Activated CD4-positive, alpha-beta T cell treated with anti-CD3 and anti-CD28 coated beads for 48 hours (primary cell): Measurements from ENCODE around the gene SH3TC1.
A peak's percentile ranks its signal among the peaks of the same experiment; 100 is the strongest.

Source experiments
- DNase-seq: peaks from one replicate; pipeline ENCODE4 v3.0.0-alpha.2; 2020

SH3TC1 gene

GRCh38 chr4:8267077-8267476, 68.0 kb downstream of the SH3TC1 start:
- peak; percentile 64 for DNase-seq

DNA sequence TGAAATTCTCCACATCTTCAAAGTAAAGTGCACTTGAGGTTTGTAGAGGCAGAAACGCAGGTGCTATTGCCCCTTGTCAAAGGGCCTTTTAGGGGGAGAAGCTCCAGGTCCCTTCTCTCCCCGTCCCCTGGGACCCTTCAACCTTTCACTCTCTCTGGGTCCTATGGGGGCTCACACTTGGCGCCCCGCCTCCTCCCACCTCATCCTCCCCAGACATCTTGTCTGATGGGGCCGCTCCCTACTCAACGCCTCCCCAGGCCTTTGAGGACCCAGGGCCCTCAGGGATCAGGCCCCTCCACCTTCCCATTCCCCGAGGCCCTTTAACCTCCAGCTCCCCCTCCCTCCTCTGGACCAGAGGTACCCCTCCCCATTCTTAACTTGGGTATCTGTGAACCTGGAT, 69.1 kb downstream of the SH3TC1 start:
- no peak for DNase-seq

GRCh38 chr4:8268901-8269534, 69.9 kb downstream of the SH3TC1 start:
- no peak for DNase-seq

DNA sequence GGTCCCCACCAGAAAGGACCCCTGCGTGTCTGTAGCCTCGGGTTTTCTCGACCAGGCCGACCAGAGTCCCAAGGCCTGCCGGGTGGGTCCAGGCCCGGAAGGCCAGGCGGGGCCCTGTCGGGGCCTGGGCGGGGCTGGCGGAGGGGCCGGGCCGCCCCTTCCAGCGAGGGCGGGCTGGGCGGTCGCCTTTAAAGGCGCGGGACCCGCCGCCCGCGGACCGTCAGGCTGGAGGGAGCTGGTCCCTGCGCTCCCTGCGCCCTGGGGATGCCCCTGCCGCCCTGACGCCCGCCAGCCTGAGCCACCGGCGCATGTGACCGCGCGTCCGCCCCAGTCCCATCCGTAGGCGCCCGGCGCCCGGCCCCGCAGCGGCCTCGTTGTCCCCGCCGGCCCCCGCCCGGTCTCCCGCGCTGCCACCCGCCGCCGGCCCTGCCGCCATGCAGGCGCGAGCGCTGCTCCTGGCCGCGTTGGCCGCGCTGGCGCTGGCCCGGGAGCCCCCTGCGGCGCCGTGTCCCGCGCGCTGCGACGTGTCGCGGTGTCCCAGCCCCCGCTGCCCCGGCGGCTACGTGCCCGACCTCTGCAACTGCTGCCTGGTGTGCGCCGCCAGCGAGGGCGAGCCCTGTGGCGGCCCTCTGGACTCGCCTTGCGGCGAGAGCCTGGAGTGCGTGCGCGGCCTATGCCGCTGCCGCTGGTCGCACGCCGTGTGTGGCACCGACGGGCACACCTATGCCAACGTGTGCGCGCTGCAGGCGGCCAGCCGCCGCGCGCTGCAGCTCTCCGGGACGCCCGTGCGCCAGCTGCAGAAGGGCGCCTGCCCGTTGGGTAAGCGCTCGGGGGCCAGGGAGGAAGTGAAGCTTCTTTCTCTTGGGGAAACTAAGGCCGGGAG, 70.7 kb downstream of the SH3TC1 start, which contains the start of gene HTRA3:
Gene HTRA3 (plus strand): TSS at position 220 of the 883 bp plus-strand sequence. CDS start 215 bp downstream, at position 435.
- no peak for DNase-seq

GRCh38 chr4:8270418-8270771, 71.3 kb downstream of the SH3TC1 start:
- DNase-seq, result no peak

GRCh38 chr4:8270912-8271815, 72.1 kb downstream of the SH3TC1 start:
- DNase-seq, result no peak

DNA sequence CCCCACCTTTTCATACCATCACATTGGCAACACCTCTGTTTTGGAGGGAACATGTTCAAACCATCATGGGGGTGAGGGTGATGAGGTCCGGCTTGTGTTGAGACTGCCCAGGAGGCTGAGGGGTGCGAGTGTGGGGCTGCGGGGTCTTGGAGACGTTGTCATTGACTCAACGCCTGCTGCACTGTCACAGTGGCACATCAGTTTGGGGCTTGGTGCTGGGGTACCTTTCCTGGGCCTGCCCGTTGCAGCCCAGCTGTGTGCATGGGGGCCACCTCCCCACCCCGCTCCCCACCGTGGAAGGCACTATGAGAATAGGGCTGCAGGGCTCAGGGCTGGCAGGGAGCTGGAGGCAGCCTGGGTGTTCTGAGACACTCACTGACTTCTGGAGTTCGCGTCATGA, 72.7 kb downstream of the SH3TC1 start:
- no peak for DNase-seq

- DNase-seq, result no peak
Measured at GRCh38 chr4:8272472-8273428, 73.7 kb downstream of the SH3TC1 start.

DNA sequence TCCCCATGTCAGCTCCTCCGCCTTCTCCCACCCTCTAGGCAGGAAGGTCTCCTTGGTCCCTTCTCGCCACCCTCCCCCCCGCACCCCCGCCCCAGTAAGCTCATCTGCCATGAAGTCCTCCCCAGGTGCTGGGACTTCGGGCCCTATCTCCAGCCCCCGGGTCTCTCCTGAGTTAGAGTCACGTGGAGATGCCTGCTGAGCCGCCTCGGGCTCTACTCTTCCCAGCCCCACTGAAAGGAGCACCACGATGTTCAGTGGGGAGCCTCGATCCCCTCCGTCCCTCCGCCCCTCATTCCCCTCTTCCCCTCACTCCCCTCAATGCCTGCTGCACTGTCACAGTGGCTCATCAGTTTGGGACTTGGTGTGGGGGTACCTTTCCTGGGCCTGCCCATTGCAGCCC, 74.4 kb downstream of the SH3TC1 start:
- no peak for DNase-seq

GRCh38 chr4:8274066-8274652, 75.1 kb downstream of the SH3TC1 start:
- no peak for DNase-seq

DNA sequence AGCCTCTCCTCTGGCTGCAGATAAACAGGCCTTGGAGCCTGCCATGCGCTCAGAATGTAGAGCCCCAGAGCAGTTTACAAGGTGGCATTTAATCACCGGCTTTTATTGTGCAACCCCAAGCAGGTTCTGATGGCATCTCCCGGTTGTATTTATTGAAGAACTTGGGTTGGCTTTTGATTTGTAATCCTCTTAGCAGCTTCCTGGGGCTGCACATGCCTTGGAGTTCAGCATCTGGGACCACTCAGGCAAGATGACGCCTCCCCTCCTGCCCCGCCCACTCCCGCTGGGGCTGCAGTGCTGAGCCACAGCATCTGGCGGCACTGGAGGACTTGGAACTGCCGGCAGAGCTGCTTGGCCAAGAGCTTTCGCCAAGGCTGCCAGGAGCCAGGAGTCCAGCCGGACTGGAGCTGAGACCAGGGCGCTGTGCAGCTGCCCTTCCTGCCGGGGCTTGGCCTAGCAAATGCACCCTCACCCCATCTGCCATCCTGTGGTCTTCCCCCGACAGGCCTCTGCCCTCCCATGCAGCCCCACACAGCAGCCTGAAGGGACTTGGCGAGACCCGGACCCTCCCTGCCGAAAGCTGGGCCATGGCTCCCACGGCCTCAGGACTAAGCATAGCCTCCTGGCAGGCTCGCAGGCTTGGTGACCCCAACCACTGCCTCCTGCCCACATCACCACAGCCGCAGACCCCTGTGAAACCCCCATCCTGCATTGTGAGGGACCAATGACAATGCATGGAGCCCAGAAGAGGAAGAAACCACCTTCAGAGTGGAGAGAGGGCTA, 75.9 kb downstream of the SH3TC1 start:
- DNase-seq, result no peak

GRCh38 chr4:8275548-8275910, 76.4 kb downstream of the SH3TC1 start:
- DNase-seq, result no peak

- no peak for DNase-seq
Measured at GRCh38 chr4:8276358-8277240, 77.5 kb downstream of the SH3TC1 start.

- no peak for DNase-seq
Measured at GRCh38 chr4:8277356-8278008, 78.4 kb downstream of the SH3TC1 start.

DNA sequence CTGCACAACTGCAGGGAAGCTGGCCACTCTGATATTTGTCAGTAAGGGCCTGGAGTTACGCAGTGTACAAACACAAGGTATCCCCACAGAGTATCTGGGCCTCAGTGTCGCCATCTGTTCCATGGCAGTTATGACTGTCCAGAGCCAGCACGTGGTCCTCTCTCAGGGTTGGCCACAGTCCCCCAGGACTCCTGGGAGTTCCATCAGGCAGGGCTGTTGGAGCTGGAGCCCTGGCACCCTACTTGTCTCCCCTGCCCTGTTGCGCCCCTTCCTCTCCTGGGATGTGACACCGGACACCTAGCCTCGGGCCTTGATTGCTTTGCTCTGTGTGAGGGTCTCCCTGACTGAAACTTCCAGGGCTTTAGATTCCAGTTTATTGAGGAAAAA, 78.9 kb downstream of the SH3TC1 start:
- no peak for DNase-seq

DNA sequence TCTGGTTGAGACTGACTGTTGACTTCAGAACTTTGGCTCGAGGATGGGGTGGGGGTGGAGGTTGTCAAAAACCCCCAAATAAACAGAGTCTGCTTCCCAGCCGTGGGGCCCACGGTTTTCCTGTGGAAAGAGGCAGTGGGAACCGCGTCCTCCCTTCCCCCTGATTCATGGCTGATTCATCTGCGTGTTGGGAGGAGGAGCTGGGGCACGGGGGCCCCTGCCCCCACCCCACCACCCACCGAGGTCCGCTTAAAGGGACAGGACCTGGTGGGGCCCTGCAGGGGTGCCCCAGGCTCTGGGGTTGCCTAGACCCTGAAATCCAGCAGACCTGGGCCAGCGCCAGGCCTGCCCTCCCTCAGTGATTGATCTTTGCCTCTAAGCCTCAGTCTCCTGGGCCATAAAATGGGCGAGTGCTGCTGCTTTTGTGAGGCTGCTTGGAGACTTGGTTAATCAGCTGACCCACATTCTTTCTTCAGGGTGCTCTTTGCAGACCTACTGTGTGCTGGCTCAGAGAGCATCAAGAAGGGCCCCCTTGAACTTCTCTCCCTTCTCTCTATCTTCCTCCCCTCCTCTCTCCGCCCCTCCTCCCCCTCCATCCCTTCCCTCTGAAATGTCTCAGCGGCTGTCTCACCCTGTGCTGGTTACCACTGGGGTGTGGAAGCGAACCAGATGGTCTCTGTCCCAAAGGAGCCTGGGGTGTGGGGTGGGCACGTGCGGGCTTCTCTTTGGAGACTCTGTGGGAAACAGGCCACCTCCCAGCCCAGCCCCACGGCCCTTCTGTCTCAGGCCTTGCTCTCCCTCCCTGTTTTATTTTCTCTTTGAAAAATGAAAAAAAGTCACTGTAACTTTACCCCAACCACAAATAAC, 79.6 kb downstream of the SH3TC1 start:
- no peak for DNase-seq

- DNase-seq, result no peak
Measured at GRCh38 chr4:8279321-8280157, 80.4 kb downstream of the SH3TC1 start.
